Pancreas (tissue), 10 donors: Measurements from ENCODE around the gene HYI. TPM values are rescaled to one million over a fixed set of nuclear protein-coding genes. Genes with fewer than 3 reads are reported as not detected.

Source experiments
- ATAC-seq, 4 donors: fragments of 200-7000 bp; cut with Tn5 transposase; one replicate each; pipeline versions ENCODE4 v1.8.0 to v1.9.1; 2020; ENCODE audit warnings: mild to moderate bottlenecking in 4 of 4, moderate library complexity in 4 of 4
- DNase-seq, 6 donors: peaks; one replicate each; pipeline ENCODE4 v3.0.0-alpha.2; 2020
- FAIRE-seq: peaks from 2 replicates; lab custom pipeline; 2012; peaks lifted over from hg19 to GRCh38; lab: Jason Lieb, UNC
- H3K27ac ChIP-seq, 4 donors: fragments of 200-600 bp; sonication (generic); 1 replicate in 3 of 4; 2 replicates in 1 of 4; pipeline versions ENCODE4 v1.5.0 to v1.8.0; 2020
- H3K27me3 ChIP-seq, 4 donors: fragments of 200-600 bp; one replicate each; pipeline ENCODE4 v1.8.0; 2021
- H3K36me3 ChIP-seq, 3 donors: fragments of 200-600 bp; sonication (generic) in 1 of 3; one replicate each; pipeline versions ENCODE4 v1.5.0 to v1.8.0; 2020 to 2021
- H3K4me1 ChIP-seq, 3 donors: fragments of 200-600 bp; one replicate each; pipeline ENCODE4 v1.8.0; 2021
- H3K4me3 ChIP-seq, 4 donors: fragments of 200-600 bp; sonication (generic) in 2 of 4; one replicate each; pipeline versions ENCODE4 v1.5.0 to v1.8.0; 2020 to 2021
- H3K9me3 ChIP-seq, 4 donors: fragments of 200-600 bp; one replicate each; pipeline ENCODE4 v1.8.0; 2021
- WGBS, 2 donors: extraction: QIAGEN DNeasy Blood & Tissue Kit; methylation state at CpG; one replicate each; pipeline ENCODE4 v1.1.7; 2013; 5-methylcytosine and 5-hydroxymethylcytosine counted together
- intact Hi-C, 3 donors: fragments of 100-400 bp; cut with DNase I; formaldehyde crosslinking; loops; one replicate each; pipeline versions ENCODE4 v1.11.1 to v1.14.2; 2022
- polyA plus RNA-seq, 2 donors: library from polyadenylated mRNA; stranded (reverse); fragments of 200-250 nt; gene quantifications; one replicate each; pipeline ENCODE4 v1.2.3, GENCODE V29; 2013
- total RNA-seq, 6 donors: library from RNA; stranded (reverse); fragmentation: NEBNext Ultra II Directional in 4 of 6; extraction: Animal tissue kit (Norgen Biotek cat#: 25700) in 4 of 6; gene quantifications; one replicate each; pipeline versions ENCODE4 v1.2.1 to v1.2.4, GENCODE V29; 2021 to 2023
- TF ChIP-seq, protein P1 (sequence below), 4 donors: fragments of 200-600 bp; sonication (generic) in 3 of 4; IDR thresholded peaks; one replicate each; pipeline versions ENCODE4 v1.5.0 to v1.8.0; 2021; ENCODE audit warnings: antibody characterized with exemption in 4 of 4
- donor health status: healthy with polysubstance abuse.
- donor health status: DM: no; HTN: no; CAD: no; lungs with moderate emphysema.
- donor health status: DM: no; HTN: no; CAD: no.
- donor health status: control.
- donor health status: control.
- donor health status: Bipolar disorder and iron deficiency.
- donor health status: DM: yes; HTN: yes; CAD: no.
- donor health status: DM: no; HTN: no; CAD: no.
- donor health status: DM: no; HTN: no; CAD: no.
- donor health status: DM: yes; HTN: yes; CAD: no.

The HYI gene
- total and polyA plus RNA-seq, 8 donors: 39.9 to 235 (median 59.1) TPM

DNA sequence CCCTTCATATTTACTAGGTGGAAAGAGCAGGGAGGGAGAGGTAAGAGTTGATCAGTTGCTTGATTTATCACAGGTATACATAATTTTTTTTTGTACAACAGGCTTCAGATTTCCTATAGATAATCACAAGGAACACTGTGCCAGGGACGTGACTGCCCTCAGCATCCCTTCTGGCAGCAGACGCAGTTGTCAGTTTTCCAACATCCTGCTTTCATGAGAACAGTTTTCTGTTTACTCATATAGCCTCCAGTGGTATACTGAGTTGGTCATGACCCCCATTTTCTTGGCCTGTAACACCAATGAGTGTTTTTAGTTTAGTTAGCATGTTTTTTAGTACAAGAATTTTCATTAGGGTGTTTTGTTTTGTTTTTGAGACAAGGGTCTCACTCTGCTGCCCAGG lies 39.1 kb upstream of the HYI start:
- intact Hi-C loops: no loop called here
- FAIRE-seq: no peak
- Histone ChIP-seq H3K4me1 (no peaks in the 10 kb centered on the region), H3K36me3 (no peaks in the 10 kb centered on the region), H3K27me3 (no peaks in the 10 kb centered on the region), H3K9me3 (no peaks in the 10 kb centered on the region), H3K27ac (no peak overlapping the region), H3K4me3 (no peak overlapping the region)
- ATAC-seq: no peak
- WGBS, 2 donors: 78 to 91% methylated on average over 2 of the region's 2 CpGs
- no peak for DNase-seq
- TF ChIP-seq, protein P1, sequence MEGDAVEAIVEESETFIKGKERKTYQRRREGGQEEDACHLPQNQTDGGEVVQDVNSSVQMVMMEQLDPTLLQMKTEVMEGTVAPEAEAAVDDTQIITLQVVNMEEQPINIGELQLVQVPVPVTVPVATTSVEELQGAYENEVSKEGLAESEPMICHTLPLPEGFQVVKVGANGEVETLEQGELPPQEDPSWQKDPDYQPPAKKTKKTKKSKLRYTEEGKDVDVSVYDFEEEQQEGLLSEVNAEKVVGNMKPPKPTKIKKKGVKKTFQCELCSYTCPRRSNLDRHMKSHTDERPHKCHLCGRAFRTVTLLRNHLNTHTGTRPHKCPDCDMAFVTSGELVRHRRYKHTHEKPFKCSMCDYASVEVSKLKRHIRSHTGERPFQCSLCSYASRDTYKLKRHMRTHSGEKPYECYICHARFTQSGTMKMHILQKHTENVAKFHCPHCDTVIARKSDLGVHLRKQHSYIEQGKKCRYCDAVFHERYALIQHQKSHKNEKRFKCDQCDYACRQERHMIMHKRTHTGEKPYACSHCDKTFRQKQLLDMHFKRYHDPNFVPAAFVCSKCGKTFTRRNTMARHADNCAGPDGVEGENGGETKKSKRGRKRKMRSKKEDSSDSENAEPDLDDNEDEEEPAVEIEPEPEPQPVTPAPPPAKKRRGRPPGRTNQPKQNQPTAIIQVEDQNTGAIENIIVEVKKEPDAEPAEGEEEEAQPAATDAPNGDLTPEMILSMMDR (IDR thresholded peaks at IDR 0.05): no peak

DNA sequence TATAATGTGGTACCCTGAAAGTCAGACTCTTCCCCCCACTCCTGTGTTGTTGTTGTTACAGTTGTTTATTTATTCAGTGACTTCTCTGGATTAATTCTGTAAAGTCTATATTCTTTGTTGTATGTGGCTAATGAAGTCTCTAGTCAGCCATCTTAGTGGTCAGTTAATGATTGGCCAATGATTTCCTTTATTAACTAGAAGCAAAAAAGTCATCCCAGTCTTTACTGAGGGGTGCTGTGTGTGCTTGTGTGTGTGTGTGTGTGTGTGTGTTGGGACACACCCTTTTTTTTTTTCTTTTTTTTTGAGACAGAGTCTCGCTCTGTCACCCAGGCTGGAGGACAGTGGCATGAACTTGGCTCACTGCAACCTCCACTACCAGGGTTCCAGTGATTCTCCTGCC lies 37.3 kb upstream of the HYI start:
- no peaks in the 10 kb centered on the region for H3K9me3 ChIP-seq
- DNase-seq (no peak), ATAC-seq (no peak), FAIRE-seq (no peak)
- H3K4me3 ChIP-seq: no peak overlapping the region
- 100% methylated on average over 1 of the region's 1 CpG for WGBS, 2 donors
- H3K27ac ChIP-seq: no peak overlapping the region
- H3K36me3 ChIP-seq: no peaks in the 10 kb centered on the region
- TF ChIP-seq, protein P1 (IDR thresholded peaks at IDR 0.05): no peak
- no peaks in the 10 kb centered on the region for H3K4me1 ChIP-seq
- intact Hi-C loops: no loop called here
- no peaks in the 10 kb centered on the region for H3K27me3 ChIP-seq

DNA sequence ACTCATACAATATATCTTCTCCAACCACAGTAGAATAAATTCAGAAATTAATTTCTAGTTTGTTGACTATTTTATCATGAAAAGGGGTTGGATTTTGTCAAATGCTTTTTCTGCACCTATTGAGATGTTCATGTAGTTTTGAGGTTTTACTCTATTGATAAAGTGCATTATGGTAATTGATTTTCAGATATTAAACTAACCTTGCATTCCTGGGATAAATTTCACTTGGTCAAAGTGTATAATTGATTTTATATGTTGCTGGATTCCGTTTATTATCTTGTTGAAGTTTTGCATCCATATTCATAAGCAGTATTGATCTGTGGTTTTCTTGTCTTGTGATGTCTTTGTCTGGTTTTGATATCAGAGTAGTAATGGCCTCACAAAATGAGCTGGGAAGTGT lies 34.4 kb upstream of the HYI start:
- TF ChIP-seq, protein P1 (IDR thresholded peaks at IDR 0.05): no peak
- H3K27ac ChIP-seq: no peak overlapping the region
- no peak overlapping the region for H3K4me3 ChIP-seq
- FAIRE-seq (no peak), ATAC-seq (no peak), DNase-seq (no peak)
- no peaks in the 10 kb centered on the region for H3K36me3 ChIP-seq
- no peaks in the 10 kb centered on the region for H3K4me1 ChIP-seq
- no peaks in the 10 kb centered on the region for H3K9me3 ChIP-seq
- intact Hi-C loops: no loop called here
- WGBS, 2 donors: 42 to 50% methylated on average over 1 of the region's 1 CpG
- H3K27me3 ChIP-seq: no peaks in the 10 kb centered on the region

DNA sequence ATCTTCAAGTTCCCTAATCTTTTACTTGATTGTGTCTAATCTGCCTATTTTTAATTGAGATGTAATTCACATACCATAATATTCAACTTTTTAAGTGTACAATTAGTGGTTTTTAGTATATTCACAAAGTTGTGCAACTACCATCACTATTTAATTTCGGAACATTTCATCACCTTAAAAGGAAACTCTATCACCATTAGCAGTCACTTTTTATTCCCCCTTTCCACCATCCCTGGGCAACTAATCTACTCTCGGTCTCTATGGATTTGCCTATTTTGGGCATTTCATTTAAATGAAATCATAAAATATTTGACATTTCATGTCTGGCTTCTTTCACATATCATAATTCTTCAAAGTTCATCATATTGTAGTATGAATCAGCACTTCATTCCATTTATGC lies 30.6 kb upstream of the HYI start:
- DNase-seq (no peak), FAIRE-seq (no peak), ATAC-seq (no peak)
- WGBS, 2 donors: 85 to 93% methylated on average over 2 of the region's 2 CpGs
- H3K27ac ChIP-seq: no peak overlapping the region
- no peaks in the 10 kb centered on the region for H3K36me3 ChIP-seq
- no peaks in the 10 kb centered on the region for H3K27me3 ChIP-seq
- H3K4me3 ChIP-seq: no peak overlapping the region
- H3K9me3 ChIP-seq: no peaks in the 10 kb centered on the region
- TF ChIP-seq, protein P1 (IDR thresholded peaks at IDR 0.05): no peak
- intact Hi-C loops: no loop called here
- H3K4me1 ChIP-seq: no peaks in the 10 kb centered on the region

DNA sequence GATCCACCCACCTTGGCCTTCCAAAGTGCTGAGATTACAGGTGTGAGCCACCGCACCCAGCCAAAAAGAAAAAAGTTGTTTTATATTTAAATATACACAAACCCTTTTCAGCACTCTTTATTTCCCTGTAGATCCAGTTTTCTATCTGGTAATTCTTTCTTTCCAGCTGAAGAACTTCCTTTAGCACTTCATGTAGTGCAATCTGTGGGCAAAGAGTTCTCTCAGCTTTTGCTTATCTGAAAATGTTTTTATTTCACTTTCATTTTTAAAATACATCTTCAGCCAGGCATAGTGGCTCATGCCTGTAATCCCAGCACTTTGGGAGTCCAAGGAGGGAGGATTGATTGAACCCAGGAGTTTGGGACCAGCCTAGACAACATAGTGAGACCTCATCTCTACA lies 28.5 kb upstream of the HYI start:
- Histone ChIP-seq H3K36me3 (no peaks in the 10 kb centered on the region), H3K4me1 (no peaks in the 10 kb centered on the region), H3K27ac (peak overlapping the region in 1 of 4 donors; percentile 2), H3K9me3 (no peaks in the 10 kb centered on the region), H3K4me3 (no peak overlapping the region), H3K27me3 (no peaks in the 10 kb centered on the region)
- TF ChIP-seq, protein P1 (IDR thresholded peaks at IDR 0.05): no peak
- DNase-seq (no peak), ATAC-seq (peak in 1 of 4 donors; percentile 44), FAIRE-seq (no peak)
- intact Hi-C loops: no loop called here
- WGBS, 2 donors: 73 to 90% methylated on average over 1 of the region's 1 CpG
